Activated CD4-positive, alpha-beta memory T cell treated with anti-CD3 and anti-CD28 coated beads for 36 hours (primary cell): Measurements from ENCODE around the gene COL9A1. TPM values are rescaled to one million over a fixed set of nuclear protein-coding genes. Genes with fewer than 3 reads are reported as not detected.

Experiments
- CTCF ChIA-PET: fragments of 350-600 bp; sonication (Branson Sonifier 250); formaldehyde crosslinking; loops from one replicate; lab custom pipeline; 2021; ENCODE audit warnings: antibody characterized with exemption, inconsistent platforms; lab: Charles Lee
- POLR2A ChIA-PET: fragments of 350-600 bp; sonication (Branson Sonifier 250); formaldehyde crosslinking; loops from one replicate; lab custom pipeline; 2021; ENCODE audit warnings: antibody characterized with exemption; lab: Charles Lee
- DNase-seq: peaks from one replicate; pipeline ENCODE4 v3.0.0-alpha.2; 2020
- H3K27ac Mint-ChIP-seq: one replicate; pipeline ENCODE4 v1.8.0; 2021; ENCODE audit warnings: mixed read lengths
- H3K27me3 Mint-ChIP-seq: one replicate; pipeline ENCODE4 v1.8.0; 2021; ENCODE audit warnings: mixed read lengths
- H3K36me3 Mint-ChIP-seq: one replicate; pipeline ENCODE4 v1.8.0; 2021; ENCODE audit warnings: mixed read lengths
- H3K4me1 Mint-ChIP-seq: one replicate; pipeline ENCODE4 v1.8.0; 2021; ENCODE audit warnings: low read depth, mixed read lengths
- H3K4me3 Mint-ChIP-seq: one replicate; pipeline ENCODE4 v1.8.0; 2021; ENCODE audit warnings: mild to moderate bottlenecking, mixed read lengths
- H3K9me3 Mint-ChIP-seq: one replicate; pipeline ENCODE4 v1.8.0; 2021; ENCODE audit warnings: mixed read lengths
- intact Hi-C: fragments of 100-400 bp; cut with micrococcal nuclease; formaldehyde crosslinking; loops from one replicate; pipeline ENCODE4 v1.15.1; 2023
- total RNA-seq, 2 experiments: library from RNA; stranded (reverse); gene quantifications; one replicate each; pipeline ENCODE4 v1.2.3, GENCODE V29; 2021

The COL9A1 gene
- total RNA-seq, 2 experiments from 2014 or later = not detected

DNA sequence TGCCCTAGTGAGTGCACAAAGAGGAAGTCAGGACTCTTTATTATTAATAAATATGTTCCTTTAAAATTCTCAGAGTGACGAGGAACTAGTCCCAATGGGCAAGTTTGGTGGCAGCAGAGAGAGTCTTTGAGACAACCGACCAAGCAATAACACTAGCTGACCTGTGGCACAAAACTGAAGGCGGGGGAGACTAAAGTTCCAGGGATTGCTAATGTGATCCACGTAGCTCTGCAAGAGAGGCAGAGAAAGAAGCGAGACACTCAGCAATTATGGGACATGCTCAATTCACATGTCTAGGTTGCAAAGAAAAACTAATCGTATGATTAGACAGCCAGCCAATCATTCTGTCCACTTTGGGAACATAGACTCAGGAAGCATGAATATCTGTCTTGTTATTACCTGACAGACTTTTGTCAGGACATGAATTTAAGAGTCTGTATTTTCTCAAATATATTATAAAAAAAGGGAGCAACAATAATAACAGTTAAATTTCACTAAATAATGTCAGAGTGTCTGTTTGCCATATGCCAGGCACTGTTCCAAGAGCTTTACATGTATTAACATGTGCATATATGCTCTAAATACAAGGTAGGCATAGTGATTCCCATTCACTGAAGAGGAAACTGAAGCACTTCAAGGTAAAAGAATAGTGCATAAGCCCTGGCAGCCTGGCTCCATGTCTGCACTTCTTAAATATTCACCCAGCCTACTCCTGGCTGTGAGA is 81.0 kb downstream of the COL9A1 start:
- Mint-ChIP-seq H3K4me1 (peaks cover 2% of the 10 kb centered on the region), H3K27ac (no peak overlapping the region), H3K9me3 (no peaks in the 10 kb centered on the region), H3K27me3 (peaks cover 7% of the 10 kb centered on the region), H3K4me3 (no peak overlapping the region), H3K36me3 (no peaks in the 10 kb centered on the region)
- ChIA-PET CTCF (interaction anchor here (0.6 to 6.9 kb wide), 30 partner anchors 9 to 792 kb away, joined by 3 to 110 read pairs (median 4); partner anchors contain the start of gene FAM135A), POLR2A (no interaction called here)
- DNase-seq = no peak
- intact Hi-C loops = loop anchor here (1.0 to 5.0 kb wide), 5 partner anchors 90 to 790 kb away; no protein-coding TSS in a partner anchor

DNA sequence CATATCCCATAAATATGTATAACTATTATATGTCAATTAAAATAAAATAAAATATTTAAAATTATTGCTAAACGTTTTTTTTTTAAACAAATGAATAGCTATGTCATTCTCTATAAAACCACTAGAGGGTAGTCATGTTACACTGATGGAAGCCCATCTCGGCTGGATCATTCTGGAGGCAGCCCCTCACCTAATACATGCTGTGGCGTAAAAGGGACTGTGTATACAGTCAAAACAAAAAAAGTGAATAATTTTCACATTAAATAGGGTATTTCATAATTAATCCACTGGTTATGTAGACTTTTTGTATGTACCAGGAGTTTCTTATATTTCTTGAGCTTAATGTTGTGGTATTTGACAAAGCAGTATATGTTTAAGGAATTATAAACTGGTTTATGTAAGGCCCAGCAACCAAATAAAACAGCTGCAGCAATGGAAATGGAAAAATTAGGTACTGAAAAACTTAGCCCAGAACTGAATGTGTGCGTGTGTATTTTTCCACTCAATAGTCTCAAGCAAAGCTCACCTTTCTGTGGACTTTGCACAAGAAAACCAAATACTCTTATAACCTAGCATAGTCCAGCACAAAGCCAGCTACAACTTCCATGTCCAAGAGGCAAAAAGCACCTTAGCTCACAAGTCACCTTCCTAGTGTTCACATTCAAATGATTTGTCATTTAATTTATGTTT is 81.7 kb downstream of the COL9A1 start:
- ChIA-PET CTCF (interaction anchor here (0.5 to 6.9 kb wide), 37 partner anchors 9 to 1894 kb away, joined by 3 to 110 read pairs (median 4); partner anchors contain the start of gene FAM135A), POLR2A (no interaction called here)

DNA sequence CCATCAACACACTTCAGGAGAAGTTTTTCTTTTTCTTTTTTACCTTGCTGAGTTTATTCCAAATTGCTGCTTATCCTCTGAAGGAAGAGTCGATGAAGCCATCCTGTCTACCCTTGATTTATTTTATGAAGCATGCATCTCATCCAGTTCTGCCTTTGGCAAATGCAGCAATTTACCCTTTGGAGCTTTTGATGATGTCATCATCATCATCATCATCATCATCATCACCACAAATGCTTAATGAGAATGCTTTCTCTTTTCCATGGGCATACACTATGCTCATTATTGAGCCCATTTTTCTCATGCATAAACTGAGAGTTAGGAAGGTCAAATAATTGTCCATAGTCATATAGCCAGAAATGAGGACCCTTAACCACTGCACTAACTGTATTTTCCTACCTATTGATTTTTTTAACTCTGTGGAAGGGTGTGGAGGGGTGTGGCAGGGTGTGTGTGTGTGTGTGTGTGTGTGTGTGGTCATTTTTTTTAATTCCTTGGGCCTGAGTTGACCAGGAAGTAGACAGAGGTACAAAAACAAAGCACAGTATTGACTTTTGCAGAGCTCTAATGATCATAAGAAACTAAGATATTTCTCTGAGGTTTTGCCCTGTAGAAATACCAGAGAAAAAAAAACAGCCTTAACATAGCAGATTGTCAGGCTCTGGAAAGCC is 82.8 kb downstream of the COL9A1 start:
- intact Hi-C loops = loop anchor here (5.0 kb wide), 3 partner anchors 92 to 792 kb away; no protein-coding TSS in a partner anchor
- Mint-ChIP-seq H3K27me3 (peaks cover 9% of the 10 kb centered on the region), H3K4me1 (peaks cover 2% of the 10 kb centered on the region), H3K36me3 (no peaks in the 10 kb centered on the region), H3K4me3 (no peak overlapping the region), H3K9me3 (no peaks in the 10 kb centered on the region), H3K27ac (no peak overlapping the region)
- POLR2A ChIA-PET = no interaction called here
- CTCF ChIA-PET = interaction anchor here (0.8 to 6.9 kb wide), 14 partner anchors 8 to 792 kb away, joined by 3 to 110 read pairs (median 7); partner anchors contain the start of gene FAM135A
- no peak for DNase-seq

More for the DNA sequence above, 81.7 kb downstream of the COL9A1 start:
- DNase-seq = no peak
- H3K4me3 Mint-ChIP-seq = no peak overlapping the region
- peaks cover 9% of the 10 kb centered on the region for H3K27me3 Mint-ChIP-seq
- no peak overlapping the region for H3K27ac Mint-ChIP-seq
- H3K4me1 Mint-ChIP-seq = peaks cover 2% of the 10 kb centered on the region
- H3K36me3 Mint-ChIP-seq = no peaks in the 10 kb centered on the region
- intact Hi-C loops = loop anchor here (1.0 to 5.0 kb wide), 5 partner anchors 91 to 791 kb away; no protein-coding TSS in a partner anchor
- H3K9me3 Mint-ChIP-seq = no peaks in the 10 kb centered on the region

DNA sequence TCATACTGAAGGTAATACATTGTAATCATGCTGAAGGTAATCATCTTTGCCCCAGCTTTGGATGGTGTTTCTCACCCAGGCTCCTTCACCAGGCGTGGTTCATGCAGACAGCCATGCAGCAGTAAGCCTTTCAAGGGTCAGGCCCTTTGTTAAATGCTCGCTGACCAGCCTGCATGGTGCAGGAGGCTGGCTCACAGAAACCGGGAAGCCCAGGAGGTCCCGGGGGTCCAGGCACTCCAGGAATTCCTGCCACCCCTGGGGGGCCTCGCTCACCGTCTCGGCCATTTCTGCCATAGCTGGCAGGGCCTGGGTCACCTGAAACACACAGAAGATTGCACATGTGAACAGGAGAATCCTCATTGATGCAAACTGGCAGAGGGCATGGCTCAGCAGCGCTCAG is 86.1 kb downstream of the COL9A1 start:
- H3K27me3 Mint-ChIP-seq = peaks cover 13% of the 10 kb centered on the region
- POLR2A ChIA-PET = no interaction called here
- H3K27ac Mint-ChIP-seq = no peak overlapping the region
- H3K4me3 Mint-ChIP-seq = no peak overlapping the region
- intact Hi-C loops = no loop called here
- no peaks in the 10 kb centered on the region for H3K36me3 Mint-ChIP-seq
- no peak for DNase-seq
- CTCF ChIA-PET = no interaction called here
- no peaks in the 10 kb centered on the region for H3K9me3 Mint-ChIP-seq
- H3K4me1 Mint-ChIP-seq = peaks cover 2% of the 10 kb centered on the region

DNA sequence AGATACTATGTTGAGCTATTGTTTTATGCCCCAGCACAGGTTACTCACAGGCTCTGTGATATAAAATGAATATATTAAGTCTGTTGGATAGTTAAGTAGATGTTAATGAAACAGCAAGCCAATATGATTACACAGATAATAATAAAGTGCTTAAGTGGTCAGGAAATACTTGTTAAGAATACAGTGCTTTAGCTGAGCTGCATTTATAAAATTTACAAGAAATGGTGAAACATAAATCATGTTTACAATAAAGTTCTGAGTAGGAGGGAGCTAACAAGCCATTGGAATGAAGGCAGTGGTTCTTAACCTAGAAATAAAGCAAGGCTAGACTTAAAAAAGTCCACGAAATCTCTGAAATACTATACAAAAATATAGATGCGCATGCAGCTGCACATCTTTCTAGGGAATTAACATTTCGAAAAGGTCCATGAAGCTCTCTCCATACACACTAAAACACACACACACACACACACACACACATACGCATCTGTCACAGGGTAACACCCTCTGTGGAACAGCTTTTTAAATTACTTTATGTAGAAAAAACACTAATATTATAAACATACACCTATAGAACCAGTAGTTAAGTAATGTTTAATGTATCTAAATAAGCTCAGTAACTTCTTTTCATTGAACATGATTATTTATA is 87.3 kb downstream of the COL9A1 start:
- CTCF ChIA-PET = no interaction called here
- H3K4me3 Mint-ChIP-seq = no peak overlapping the region
- DNase-seq = no peak
- peaks cover 13% of the 10 kb centered on the region for H3K27me3 Mint-ChIP-seq
- no peaks in the 10 kb centered on the region for H3K4me1 Mint-ChIP-seq
- H3K36me3 Mint-ChIP-seq = no peaks in the 10 kb centered on the region
- no peak overlapping the region for H3K27ac Mint-ChIP-seq
- POLR2A ChIA-PET = no interaction called here
- intact Hi-C loops = no loop called here
- H3K9me3 Mint-ChIP-seq = no peaks in the 10 kb centered on the region

DNA sequence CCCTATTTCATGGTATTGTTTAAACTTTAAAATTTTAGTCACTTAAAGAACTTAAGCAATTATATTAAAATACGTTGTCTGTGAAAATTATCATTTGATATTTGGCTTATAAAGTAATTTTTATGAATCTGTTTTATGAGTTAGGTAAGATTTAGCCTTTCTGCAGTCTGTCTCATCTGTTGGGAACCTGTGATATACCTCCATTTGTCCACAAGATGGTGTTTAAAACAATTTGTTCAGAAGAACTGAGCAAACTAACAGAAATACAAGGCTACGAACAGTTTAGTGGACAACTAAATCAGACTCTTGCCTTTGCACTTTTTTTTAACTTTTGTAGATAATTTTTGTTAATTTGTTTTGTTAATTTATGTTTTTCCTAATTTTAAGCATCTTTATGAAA is 92.4 kb downstream of the COL9A1 start:
- no peak for DNase-seq
- H3K36me3 Mint-ChIP-seq = no peaks in the 10 kb centered on the region
- no peak overlapping the region for H3K4me3 Mint-ChIP-seq
- POLR2A ChIA-PET = no interaction called here
- H3K27ac Mint-ChIP-seq = no peak overlapping the region
- intact Hi-C loops = no loop called here
- CTCF ChIA-PET = no interaction called here
- no peaks in the 10 kb centered on the region for H3K9me3 Mint-ChIP-seq
- peaks cover 11% of the 10 kb centered on the region for H3K27me3 Mint-ChIP-seq
- H3K4me1 Mint-ChIP-seq = no peaks in the 10 kb centered on the region

DNA sequence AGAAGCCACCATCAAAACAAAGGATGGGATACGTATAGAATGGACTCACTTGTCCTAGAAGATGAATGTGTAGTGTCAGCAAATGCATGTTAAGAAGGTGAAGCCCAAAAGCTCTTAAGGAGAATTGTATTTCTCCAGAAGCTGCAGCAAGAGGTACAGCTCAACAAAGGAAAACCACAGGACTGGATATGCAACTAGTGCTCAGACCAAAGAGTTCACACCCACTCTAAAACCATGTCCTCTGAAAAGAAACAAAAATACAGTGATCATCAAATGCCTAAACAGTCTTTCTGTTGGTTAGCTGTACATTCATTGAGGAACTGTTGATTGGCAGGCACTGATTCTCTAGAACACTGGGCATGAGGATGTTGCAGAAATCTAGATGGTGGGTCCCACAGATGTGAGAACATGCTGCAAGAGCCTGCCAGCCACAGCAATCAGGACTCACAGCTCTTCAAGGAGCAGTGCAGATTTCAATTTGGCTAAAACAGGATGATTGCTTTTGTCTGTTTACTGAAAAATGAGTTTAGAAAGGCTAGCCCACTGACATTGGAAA is 94.6 kb downstream of the COL9A1 start:
- POLR2A ChIA-PET = no interaction called here
- Mint-ChIP-seq H3K4me3 (no peak overlapping the region), H3K27me3 (peaks cover 6% of the 10 kb centered on the region), H3K27ac (no peak overlapping the region), H3K9me3 (no peaks in the 10 kb centered on the region), H3K36me3 (no peaks in the 10 kb centered on the region), H3K4me1 (no peaks in the 10 kb centered on the region)
- intact Hi-C loops = no loop called here
- no peak for DNase-seq
- CTCF ChIA-PET = interaction anchor here (0.9 kb wide), 1 partner anchor 13 kb away, joined by 5 read pairs; no protein-coding TSS in a partner anchor

DNA sequence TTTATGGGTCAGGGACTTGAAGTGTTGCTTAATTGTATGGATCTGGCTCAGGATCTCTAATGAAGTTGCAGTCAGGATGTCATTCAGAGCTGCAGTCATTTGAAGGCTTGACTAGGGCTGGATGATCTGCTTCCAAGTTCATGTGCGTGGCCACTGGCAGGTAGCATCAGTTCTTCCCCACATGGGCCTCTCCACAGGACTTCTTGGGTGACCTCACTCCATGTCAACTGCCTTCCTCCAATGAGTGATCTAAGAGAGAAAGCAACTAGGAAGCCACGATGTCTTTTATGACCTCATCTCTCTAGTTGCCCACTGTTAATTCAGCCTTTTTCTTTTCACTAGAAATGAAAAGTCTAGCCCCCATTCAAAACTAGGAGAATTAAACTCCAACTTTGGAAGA is 104.1 kb downstream of the COL9A1 start:
- Mint-ChIP-seq H3K27me3 (peaks cover 12% of the 10 kb centered on the region), H3K9me3 (no peaks in the 10 kb centered on the region), H3K36me3 (no peaks in the 10 kb centered on the region), H3K27ac (no peak overlapping the region), H3K4me1 (no peaks in the 10 kb centered on the region), H3K4me3 (no peak overlapping the region)
- DNase-seq = no peak
- ChIA-PET CTCF (no interaction called here), POLR2A (no interaction called here)
- intact Hi-C loops = no loop called here

DNA sequence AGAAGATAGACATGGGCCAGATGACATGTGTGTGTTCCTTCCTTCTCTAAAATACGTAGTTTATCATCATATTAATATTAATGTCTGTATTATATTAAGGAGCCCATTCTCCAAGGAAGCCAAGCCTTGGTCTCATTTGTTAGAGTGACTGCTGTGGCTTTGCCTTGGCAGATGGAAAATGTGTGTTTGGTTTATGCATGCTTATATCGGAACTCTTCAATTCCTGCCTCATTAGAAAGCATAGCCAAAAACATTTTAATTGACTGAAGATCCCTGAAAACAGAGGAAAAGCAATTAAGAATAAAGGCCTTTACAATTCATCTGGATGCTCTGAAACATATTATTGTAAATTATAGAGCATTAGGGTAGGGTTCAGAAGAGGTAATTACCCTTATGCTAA is 106.4 kb downstream of the COL9A1 start:
- intact Hi-C loops = no loop called here
- ChIA-PET POLR2A (no interaction called here), CTCF (no interaction called here)
- Mint-ChIP-seq H3K4me3 (no peak overlapping the region), H3K27me3 (peaks cover 18% of the 10 kb centered on the region), H3K36me3 (no peaks in the 10 kb centered on the region), H3K27ac (no peak overlapping the region), H3K9me3 (no peaks in the 10 kb centered on the region), H3K4me1 (no peaks in the 10 kb centered on the region)
- DNase-seq = no peak

DNA sequence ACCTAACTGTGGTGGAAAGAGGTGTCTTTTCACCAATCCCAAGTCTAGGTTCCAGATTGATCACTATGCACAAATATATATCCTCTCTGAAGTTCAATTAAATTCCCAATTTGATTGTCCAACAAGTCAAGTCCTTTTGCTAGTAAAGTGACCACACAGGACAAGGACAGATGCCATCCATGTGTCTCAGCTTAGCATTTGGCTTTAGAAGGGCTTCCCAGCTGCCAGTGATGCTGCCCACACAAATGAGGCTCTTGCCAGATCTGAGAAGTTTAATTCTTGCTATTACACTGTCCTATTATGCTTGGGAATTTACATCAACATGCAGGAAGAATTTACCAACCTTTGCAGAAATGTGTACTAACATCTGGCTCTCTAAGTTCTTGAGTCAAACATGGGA is 108.5 kb downstream of the COL9A1 start:
- no peaks in the 10 kb centered on the region for H3K4me1 Mint-ChIP-seq
- peaks cover 15% of the 10 kb centered on the region for H3K27me3 Mint-ChIP-seq
- POLR2A ChIA-PET = no interaction called here
- no peaks in the 10 kb centered on the region for H3K36me3 Mint-ChIP-seq
- CTCF ChIA-PET = no interaction called here
- intact Hi-C loops = no loop called here
- H3K27ac Mint-ChIP-seq = no peak overlapping the region
- no peak overlapping the region for H3K4me3 Mint-ChIP-seq
- no peaks in the 10 kb centered on the region for H3K9me3 Mint-ChIP-seq
- DNase-seq = no peak

DNA sequence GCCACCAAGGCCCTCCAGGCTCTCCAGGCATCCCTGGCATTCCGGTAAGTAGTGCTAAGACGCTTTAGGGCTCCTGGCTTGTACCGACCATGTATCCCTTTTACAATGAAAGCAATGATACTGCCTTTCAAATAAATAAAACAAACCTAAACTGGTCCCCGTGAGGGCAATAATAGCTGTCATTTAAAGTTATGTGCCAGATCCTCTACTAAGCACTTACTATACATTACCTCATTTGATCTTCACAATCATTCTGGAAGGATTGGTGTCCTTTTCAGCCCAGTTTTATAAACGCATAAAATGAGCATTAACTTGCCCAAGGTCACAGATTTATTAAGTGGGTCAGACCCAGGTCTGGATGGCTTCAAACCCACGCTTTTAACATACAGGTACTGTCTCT is 114.7 kb downstream of the COL9A1 start:
- ChIA-PET CTCF (no interaction called here), POLR2A (no interaction called here)
- Mint-ChIP-seq H3K27me3 (peaks cover 5% of the 10 kb centered on the region), H3K4me1 (no peaks in the 10 kb centered on the region), H3K27ac (no peak overlapping the region), H3K9me3 (no peaks in the 10 kb centered on the region), H3K36me3 (no peaks in the 10 kb centered on the region), H3K4me3 (no peak overlapping the region)
- intact Hi-C loops = no loop called here
- no peak for DNase-seq
